HCT116 (cell line): Measurements from ENCODE around the gene NHSL2. TPM values are rescaled to one million over a fixed set of nuclear protein-coding genes. Genes with fewer than 3 reads are reported as not detected.
A peak's percentile ranks its signal among the peaks of the same experiment; 100 is the strongest.

Experiments
- ATAC-seq: fragments of 200-7000 bp; cut with Tn5 transposase; 2 replicates; pipeline ENCODE4 v1.9.1; 2020; ENCODE audit warnings: mild to moderate bottlenecking, moderate library complexity
- BruUV-seq: library from RNA; stranded (reverse); fragments of 400-500 nt; replicated peaks from 2 replicates; lab custom pipeline; 2021; lab: Mats Ljungman, UMichigan
- CTCF ChIA-PET: fragments of 300-600 bp; sonication (Branson Sonifier 250); formaldehyde crosslinking; loops from one replicate; lab custom pipeline; 2021; ENCODE audit warnings: antibody characterized with exemption; lab: Charles Lee
- POLR2A ChIA-PET: fragments of 300-600, 350-600 bp; sonication (Branson Sonifier 250); formaldehyde crosslinking; loops from one replicate; lab custom pipeline; 2021; ENCODE audit warnings: antibody characterized with exemption; lab: Charles Lee
- RAD21 ChIA-PET, 2 experiments: fragments of 300-600 bp; sonication (Branson Sonifier 250); formaldehyde crosslinking; loops; one replicate each; lab custom pipeline; 2023; ENCODE audit warnings: low total read pairs in 2 of 2; ENCODE audit not compliant: uncharacterized antibody in 2 of 2, unreplicated experiment in 2 of 2, low non-redundant PET in 1 of 2; lab: Charles Lee
- DNase-seq: peaks from one replicate; pipeline ENCODE4 v3.0.0-alpha.2; 2010; ENCODE audit warnings: low read depth, low spot score
- H2AFZ ChIP-seq: fragments of 200-600 bp; shearing (Covaris generic), sonication (generic); 2 replicates; pipeline ENCODE4 v1.6.1; 2017; ENCODE audit warnings: low read depth, mixed run types, mixed read lengths, antibody characterized with exemption, low read length; ENCODE audit not compliant: poor library complexity, severe bottlenecking
- H3K27ac ChIP-seq: 2 replicates; pipeline ENCODE4 v1.5.1; 2012; ENCODE audit warnings: low read depth, low read length
- H3K27me3 ChIP-seq: fragments of 200-600 bp; sonication (generic); 2 replicates; pipeline ENCODE4 v1.6.1; 2016; ENCODE audit warnings: mixed run types, low read length, mixed read lengths; ENCODE audit not compliant: insufficient read depth
- H3K36me3 ChIP-seq, 2 experiments: fragments of 200-500 bp in 1 of 2; fragments of 200-600 bp in 1 of 2; sonication (Bioruptor generic) in 1 of 2; sonication (generic) in 1 of 2; 2 replicates each; pipeline versions ENCODE4 v1.5.1 to v1.6.1; 2014 to 2016; ENCODE audit warnings: low read length in 2 of 2, inconsistent platforms in 1 of 2, mixed read lengths in 1 of 2, mixed run types in 1 of 2; ENCODE audit not compliant: insufficient read depth in 2 of 2, control insufficient read depth in 1 of 2
- H3K4me1 ChIP-seq, 2 experiments: fragments of 200-600 bp in 1 of 2; sonication (generic) in 1 of 2; 2 replicates each; pipeline versions ENCODE4 v1.5.1 to v1.6.1; 2012 to 2017; ENCODE audit warnings: low read length in 2 of 2, inconsistent platforms in 1 of 2, mild to moderate bottlenecking in 1 of 2, mixed read lengths in 1 of 2, mixed run types in 1 of 2, moderate library complexity in 1 of 2; ENCODE audit not compliant: insufficient read depth in 2 of 2, control insufficient read depth in 1 of 2
- H3K4me2 ChIP-seq: fragments of 200-600 bp; sonication (generic); 2 replicates; pipeline ENCODE4 v1.6.1; 2017; ENCODE audit warnings: mixed run types, low read length, mixed read lengths
- H3K4me3 ChIP-seq, 2 experiments: fragments of 200-600 bp in 1 of 2; sonication (generic) in 1 of 2; replicated peaks in 1 of 2; 2 replicates each; pipeline ENCODE4 v1.5.1; 2011 to 2016; ENCODE audit warnings: low read length in 2 of 2, control low read depth in 1 of 2, low read depth in 1 of 2, mild to moderate bottlenecking in 1 of 2, mixed read lengths in 1 of 2, mixed run types in 1 of 2
- H3K79me2 ChIP-seq: fragments of 200-600 bp; sonication (generic); 2 replicates; pipeline ENCODE4 v1.6.1; 2017; ENCODE audit warnings: mild to moderate bottlenecking, mixed run types, low read length, moderate library complexity, mixed read lengths; ENCODE audit not compliant: insufficient read depth
- H3K9ac ChIP-seq: fragments of 200-600 bp; sonication (generic); 2 replicates; pipeline ENCODE4 v1.6.1; 2016; ENCODE audit warnings: low read length, mixed read lengths
- H3K9me2 ChIP-seq: fragments of 200-600 bp; sonication (generic), shearing (Covaris generic); 2 replicates; pipeline ENCODE4 v1.6.1; 2017; ENCODE audit warnings: mixed run types, mild to moderate bottlenecking, moderate library complexity; ENCODE audit not compliant: insufficient read depth
- H3K9me3 ChIP-seq, 2 experiments: fragments of 200-500 bp in 1 of 2; fragments of 200-600 bp in 1 of 2; sonication (Bioruptor generic) in 1 of 2; sonication (generic) in 1 of 2; 2 replicates each; pipeline ENCODE4 v1.6.1; 2014 to 2017; ENCODE audit warnings: low read length in 2 of 2, mixed read lengths in 2 of 2, inconsistent platforms in 1 of 2, low read depth in 1 of 2, mild to moderate bottlenecking in 1 of 2, mixed run types in 1 of 2, moderate library complexity in 1 of 2; ENCODE audit not compliant: control insufficient read depth in 1 of 2, insufficient read depth in 1 of 2
- H4K20me1 ChIP-seq: fragments of 200-600 bp; sonication (generic), shearing (Covaris generic); 2 replicates; pipeline ENCODE4 v1.6.1; 2017; ENCODE audit warnings: mixed run types, mild to moderate bottlenecking, moderate library complexity; ENCODE audit not compliant: insufficient read depth
- EGR1 ChIP-seq: IDR thresholded peaks from 2 replicates; pipeline ENCODE4 v1.6.1; 2012; ENCODE audit warnings: low read depth
- ELF1 ChIP-seq: IDR thresholded peaks from 2 replicates; pipeline ENCODE4 v1.6.1; 2012; ENCODE audit warnings: low read depth, borderline replicate concordance
- EZH2 ChIP-seq: fragments of 200-600 bp; sonication (generic); IDR thresholded peaks from 2 replicates; pipeline ENCODE4 v1.6.1; 2017; ENCODE audit warnings: antibody characterized with exemption, mixed run types
- EZH2phosphoT487 ChIP-seq: fragments of 200-600 bp; IDR thresholded peaks from 2 replicates; pipeline ENCODE4 v1.6.1; 2018; ENCODE audit warnings: antibody characterized with exemption, borderline replicate concordance
- FOSL1 ChIP-seq: IDR thresholded peaks from 2 replicates; pipeline ENCODE4 v1.6.1; 2012; ENCODE audit warnings: low read depth
- SIN3A ChIP-seq: IDR thresholded peaks from 2 replicates; pipeline ENCODE4 v1.6.1; 2012; ENCODE audit warnings: low read depth
- YY1 ChIP-seq: IDR thresholded peaks from 2 replicates; pipeline ENCODE4 v1.6.1; 2011; ENCODE audit warnings: low read length, low read depth, moderate library complexity, mild to moderate bottlenecking; ENCODE audit not compliant: insufficient replicate concordance; ENCODE audit errors: extremely low read depth
- ZFX ChIP-seq: fragments of 450-650 bp; IDR thresholded peaks from 2 replicates; pipeline ENCODE4 v1.6.1; 2017
- ZNF274 ChIP-seq: fragments of 200-500 bp; sonication (Bioruptor generic); IDR thresholded peaks from 2 replicates; pipeline ENCODE4 v1.6.1; 2014; ENCODE audit warnings: mild to moderate bottlenecking, low read depth, low read length, inconsistent platforms
- intact Hi-C: fragments of 100-400 bp; cut with micrococcal nuclease; formaldehyde crosslinking; loops from 2 replicates; pipeline ENCODE4 v1.10.0; 2022
- total RNA-seq: library from RNA; stranded (reverse); gene quantifications from one replicate; pipeline ENCODE4 v1.2.1, GENCODE V29; 2021; ENCODE audit not compliant: unreplicated experiment
- TF ChIP-seq, protein P1 (sequence below): IDR thresholded peaks from 2 replicates; pipeline ENCODE4 v1.6.1; 2012; ENCODE audit warnings: low read depth

NHSL2 gene
- total RNA-seq, 1 experiment from 2014 or later, result 0.22 TPM

DNA sequence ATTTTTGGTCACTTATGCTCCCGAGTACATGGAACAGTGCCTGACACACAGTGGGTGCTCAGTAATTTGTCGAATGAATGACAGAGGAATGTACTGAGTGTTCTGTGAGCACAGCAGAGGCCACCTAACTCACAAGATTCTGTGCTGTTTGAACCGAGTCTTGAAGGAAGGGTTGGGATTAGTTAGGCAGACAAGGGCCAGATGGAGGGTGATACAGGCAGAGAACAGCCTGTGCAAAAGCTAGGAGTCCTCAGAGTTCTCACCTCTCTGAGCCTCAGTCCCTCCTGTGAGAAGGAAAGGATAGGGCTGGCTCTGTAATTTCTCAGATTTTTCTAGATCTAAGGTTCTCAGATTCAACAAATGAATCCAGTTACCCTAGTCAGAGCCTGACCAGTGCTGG lies 108.8 kb downstream of the NHSL2 start:
- Histone ChIP-seq H4K20me1 (no peaks in the 10 kb centered on the region), H3K9me2 (no peaks in the 10 kb centered on the region), H3K36me3 (no peaks in the 10 kb centered on the region), H3K4me3 (no peak overlapping the region), H3K4me1 (peaks cover 7 to 12% of the 10 kb centered on the region in 2 experiments; a peak in 3 of 4 replicates), H3K79me2 (no peaks in the 10 kb centered on the region), H3K4me2 (peak overlapping the region; percentile 56; the same call in 1 of the 2 replicates), H3K9ac (no peak overlapping the region)
- ATAC-seq, result no peak
- BruUV-seq, result no TSS peak
- ChIA-PET RAD21 (no interaction called here), CTCF (interaction anchor here (0.7 to 2.3 kb wide), 5 partner anchors 9 to 521 kb away, joined by 3 to 21 read pairs (median 3); no protein-coding TSS in a partner anchor)
- intact Hi-C loops, result loop anchor here (2.0 kb wide), 1 partner anchor 107 kb away; no protein-coding TSS in a partner anchor
- no peak for TF ChIP-seq FOSL1
- TF ChIP-seq EZH2, result no peak
- no peak for TF ChIP-seq ELF1
- TF ChIP-seq, protein P1, sequence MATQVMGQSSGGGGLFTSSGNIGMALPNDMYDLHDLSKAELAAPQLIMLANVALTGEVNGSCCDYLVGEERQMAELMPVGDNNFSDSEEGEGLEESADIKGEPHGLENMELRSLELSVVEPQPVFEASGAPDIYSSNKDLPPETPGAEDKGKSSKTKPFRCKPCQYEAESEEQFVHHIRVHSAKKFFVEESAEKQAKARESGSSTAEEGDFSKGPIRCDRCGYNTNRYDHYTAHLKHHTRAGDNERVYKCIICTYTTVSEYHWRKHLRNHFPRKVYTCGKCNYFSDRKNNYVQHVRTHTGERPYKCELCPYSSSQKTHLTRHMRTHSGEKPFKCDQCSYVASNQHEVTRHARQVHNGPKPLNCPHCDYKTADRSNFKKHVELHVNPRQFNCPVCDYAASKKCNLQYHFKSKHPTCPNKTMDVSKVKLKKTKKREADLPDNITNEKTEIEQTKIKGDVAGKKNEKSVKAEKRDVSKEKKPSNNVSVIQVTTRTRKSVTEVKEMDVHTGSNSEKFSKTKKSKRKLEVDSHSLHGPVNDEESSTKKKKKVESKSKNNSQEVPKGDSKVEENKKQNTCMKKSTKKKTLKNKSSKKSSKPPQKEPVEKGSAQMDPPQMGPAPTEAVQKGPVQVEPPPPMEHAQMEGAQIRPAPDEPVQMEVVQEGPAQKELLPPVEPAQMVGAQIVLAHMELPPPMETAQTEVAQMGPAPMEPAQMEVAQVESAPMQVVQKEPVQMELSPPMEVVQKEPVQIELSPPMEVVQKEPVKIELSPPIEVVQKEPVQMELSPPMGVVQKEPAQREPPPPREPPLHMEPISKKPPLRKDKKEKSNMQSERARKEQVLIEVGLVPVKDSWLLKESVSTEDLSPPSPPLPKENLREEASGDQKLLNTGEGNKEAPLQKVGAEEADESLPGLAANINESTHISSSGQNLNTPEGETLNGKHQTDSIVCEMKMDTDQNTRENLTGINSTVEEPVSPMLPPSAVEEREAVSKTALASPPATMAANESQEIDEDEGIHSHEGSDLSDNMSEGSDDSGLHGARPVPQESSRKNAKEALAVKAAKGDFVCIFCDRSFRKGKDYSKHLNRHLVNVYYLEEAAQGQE, result no peak
- no peak for TF ChIP-seq EGR1
- no peak for TF ChIP-seq ZFX
- TF ChIP-seq, all 23 proteins: peak for 0
- no peak overlapping the region for H2AFZ ChIP-seq
- H3K27me3 ChIP-seq, result no peaks in the 10 kb centered on the region
- POLR2A ChIA-PET, result no interaction called here
- no peak for DNase-seq
- no peaks in the 10 kb centered on the region for H3K9me3 ChIP-seq
- no peak overlapping the region for H3K27ac ChIP-seq

DNA sequence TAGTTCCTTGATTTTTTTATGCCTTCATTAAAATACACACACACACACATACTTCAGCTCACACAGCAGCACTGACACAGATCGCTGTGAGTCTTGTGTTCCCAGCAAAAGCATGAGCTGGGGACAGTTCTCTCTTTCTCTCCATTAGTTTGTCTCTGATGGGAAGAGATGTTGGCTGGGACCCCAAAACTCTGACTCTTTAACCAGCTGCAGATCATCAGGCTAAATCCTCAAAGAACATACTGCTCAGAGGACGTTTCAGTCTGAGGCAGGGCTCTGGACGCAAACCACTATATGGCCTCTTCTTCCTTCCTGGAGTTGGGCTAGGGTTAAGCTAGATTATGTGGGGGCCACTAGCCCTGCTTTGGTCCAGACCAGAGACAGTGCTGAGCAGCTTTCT lies 109.6 kb downstream of the NHSL2 start:
- ChIA-PET POLR2A (no interaction called here), RAD21 (no interaction called here), CTCF (interaction anchor here (1.1 to 2.6 kb wide), 2 partner anchors 10 to 106 kb away, joined by 3 to 19 read pairs; no protein-coding TSS in a partner anchor)
- no peaks in the 10 kb centered on the region for H3K9me2 ChIP-seq
- DNase-seq, result no peak
- H3K4me1 ChIP-seq, result peaks cover 7 to 12% of the 10 kb centered on the region in 2 experiments; a peak in 3 of 4 replicates
- H3K4me2 ChIP-seq, result no peak overlapping the region
- no peak for ATAC-seq
- no peaks in the 10 kb centered on the region for H3K9me3 ChIP-seq
- no peak for TF ChIP-seq EZH2phosphoT487
- no peak for TF ChIP-seq ELF1
- no peak for TF ChIP-seq YY1
- TF ChIP-seq EZH2, result no peak
- no peak for TF ChIP-seq ZNF274
- no peak for TF ChIP-seq EGR1
- TF ChIP-seq SIN3A, result no peak
- H3K36me3 ChIP-seq, result no peaks in the 10 kb centered on the region
- no peaks in the 10 kb centered on the region for H3K27me3 ChIP-seq
- no peaks in the 10 kb centered on the region for H3K79me2 ChIP-seq
- no peak overlapping the region for H3K27ac ChIP-seq
- intact Hi-C loops, result no loop called here
- no TSS peak for BruUV-seq
- H3K4me3 ChIP-seq, result no peak overlapping the region
- H4K20me1 ChIP-seq, result no peaks in the 10 kb centered on the region
- no peak overlapping the region for H3K9ac ChIP-seq
- H2AFZ ChIP-seq, result no peak overlapping the region
